PC-3 (cell line): ENCODE data around the gene BFSP1. TPM values are rescaled to one million over a fixed set of nuclear protein-coding genes. Genes with fewer than 3 reads are reported as not detected.

Source experiments
- ATAC-seq: fragments of 200-7000 bp; cut with Tn5 transposase; 2 replicates; pipeline ENCODE4 v1.9.1; 2020; ENCODE audit warnings: mild to moderate bottlenecking, moderate library complexity
- BruUV-seq: library from RNA; stranded (reverse); fragments of 400-500 nt; replicated peaks from 2 replicates; lab custom pipeline; 2021; lab: Mats Ljungman, UMichigan
- CTCF ChIA-PET: fragments of 300-600 bp; sonication (Branson Sonifier 250); formaldehyde crosslinking; loops from one replicate; lab custom pipeline; 2022; ENCODE audit warnings: antibody characterized with exemption; lab: Charles Lee
- POLR2A ChIA-PET: fragments of 300-600 bp; sonication (Branson Sonifier 250); formaldehyde crosslinking; loops from one replicate; lab custom pipeline; 2022; ENCODE audit warnings: antibody characterized with exemption; ENCODE audit not compliant: unreplicated experiment; lab: Charles Lee
- DNase-seq: peaks from one replicate; pipeline ENCODE4 v3.0.0-alpha.2; 2015
- H2AFZ ChIP-seq: fragments of 300-600 bp; sonication (generic); 2 replicates; pipeline ENCODE4 v1.6.0; 2016; ENCODE audit warnings: antibody characterized with exemption, low read length
- H3F3A ChIP-seq: fragments of 300-600 bp; sonication (generic); one replicate; pipeline ENCODE4 v1.6.0; 2017; ENCODE audit warnings: antibody characterized with exemption, low read length, control low read depth, mild to moderate bottlenecking; ENCODE audit not compliant: unreplicated experiment
- H3K27ac ChIP-seq: fragments of 300-600 bp; sonication (generic); 2 replicates; pipeline ENCODE4 v1.5.1; 2016; ENCODE audit warnings: mild to moderate bottlenecking, low read length
- H3K27me3 ChIP-seq: fragments of 300-600 bp; sonication (generic); 2 replicates; pipeline ENCODE4 v1.6.1; 2016; ENCODE audit warnings: low read length, mixed read lengths
- H3K36me3 ChIP-seq: fragments of 300-600 bp; sonication (generic); 2 replicates; pipeline ENCODE4 v1.6.1; 2016; ENCODE audit warnings: low read depth, mixed run types, low read length, mixed read lengths
- H3K4me1 ChIP-seq: fragments of 300-600 bp; sonication (generic); 2 replicates; pipeline ENCODE4 v1.5.1; 2016; ENCODE audit warnings: low read length; ENCODE audit not compliant: insufficient read depth
- H3K4me2 ChIP-seq: fragments of 300-600 bp; sonication (generic); 2 replicates; pipeline ENCODE4 v1.6.0; 2016; ENCODE audit warnings: low read length
- H3K4me3 ChIP-seq: fragments of 300-600 bp; sonication (generic); 2 replicates; pipeline ENCODE4 v1.5.1; 2016; ENCODE audit warnings: mild to moderate bottlenecking, low read length, mixed read lengths
- H3K79me2 ChIP-seq: fragments of 300-600 bp; sonication (generic); 2 replicates; pipeline ENCODE4 v1.6.1; 2017; ENCODE audit warnings: low read length, mixed read lengths
- H3K9ac ChIP-seq: fragments of 300-600 bp; sonication (generic); 2 replicates; pipeline ENCODE4 v1.6.0; 2016; ENCODE audit warnings: mild to moderate bottlenecking, low read length
- H3K9me2 ChIP-seq: fragments of 300-600 bp; sonication (generic); replicated peaks from 2 replicates; pipeline ENCODE4 v1.6.1; 2016; ENCODE audit warnings: mixed run types, low read length, mixed read lengths
- H3K9me3 ChIP-seq: fragments of 300-600 bp; sonication (generic); 2 replicates; pipeline ENCODE4 v1.6.1; 2016; ENCODE audit warnings: low read length, mixed read lengths
- H4K20me1 ChIP-seq: fragments of 300-600 bp; sonication (generic); 2 replicates; pipeline ENCODE4 v1.6.1; 2016; ENCODE audit warnings: low read length, mixed read lengths
- CTCF ChIP-seq: fragments of 300-600 bp; sonication (generic); conservative IDR thresholded peaks from 2 replicates; pipeline ENCODE4 v1.5.1; 2017; ENCODE audit warnings: antibody characterized with exemption, low read depth, mild to moderate bottlenecking, low read length
- EZH2 ChIP-seq: fragments of 300-600 bp; sonication (generic); IDR thresholded peaks from one replicate; pipeline ENCODE4 v1.6.1; 2017; ENCODE audit warnings: antibody characterized with exemption, mild to moderate bottlenecking, low read length; ENCODE audit not compliant: unreplicated experiment
- EZH2phosphoT487 ChIP-seq: fragments of 300-600 bp; sonication (generic); IDR thresholded peaks from 2 replicates; pipeline ENCODE4 v1.6.1; 2018; ENCODE audit warnings: mild to moderate bottlenecking, antibody characterized with exemption, low read length, borderline replicate concordance
- intact Hi-C: fragments of 100-400 bp; cut with micrococcal nuclease; formaldehyde crosslinking; loops from 2 replicates; pipeline ENCODE4 v1.9.0; 2023
- total RNA-seq: library from RNA; depleted of rRNA; stranded (reverse); fragments of >200 nt; gene quantifications from 2 replicates; pipeline ENCODE4 v1.2.3, GENCODE V29; 2014

BFSP1 gene
- total RNA-seq, 1 experiment from 2014 or later: 2.7 TPM

- no TSS peak for BruUV-seq
- H3K36me3 ChIP-seq: no peaks in the 10 kb centered on the region
- no peak overlapping the region for H3K4me3 ChIP-seq
- ChIA-PET POLR2A (no interaction called here), CTCF (interaction anchor here (0.7 kb wide), 1 partner anchor 35 kb away, joined by 4 read pairs; no protein-coding TSS in a partner anchor)
- ATAC-seq (no peak), DNase-seq (no peak)
- H3F3A ChIP-seq: no peaks in the 10 kb centered on the region
- H3K4me2 ChIP-seq: no peak overlapping the region
- H4K20me1 ChIP-seq: peaks cover 11% of the 10 kb centered on the region
- no peak overlapping the region for H3K9ac ChIP-seq
- H3K27ac ChIP-seq: no peak overlapping the region
- H3K27me3 ChIP-seq: no peaks in the 10 kb centered on the region
- no peak overlapping the region for H2AFZ ChIP-seq
- H3K9me3 ChIP-seq: no peaks in the 10 kb centered on the region
- intact Hi-C loops: no loop called here
- H3K9me2 ChIP-seq: no peaks in the 10 kb centered on the region
- peaks cover 27% of the 10 kb centered on the region for H3K4me1 ChIP-seq
- peaks cover 26% of the 10 kb centered on the region for H3K79me2 ChIP-seq
- TF ChIP-seq EZH2phosphoT487 (no peak), CTCF (no peak), EZH2 (no peak)
Measured at GRCh38 chr20:17566345-17566744, 35.2 kb upstream of the BFSP1 start.

- Histone ChIP-seq H3K4me3 (no peak overlapping the region), H3K4me2 (peak overlapping the region; percentile 36), H3K9me3 (no peaks in the 10 kb centered on the region), H3K36me3 (no peaks in the 10 kb centered on the region), H3K9me2 (no peaks in the 10 kb centered on the region), H3F3A (no peaks in the 10 kb centered on the region), H2AFZ (peak overlapping the region; percentile 2; the same call in 1 of the 2 replicates), H3K27me3 (no peaks in the 10 kb centered on the region), H3K4me1 (peaks cover 28% of the 10 kb centered on the region), H4K20me1 (peaks cover 1% of the 10 kb centered on the region), H3K79me2 (peaks cover 16% of the 10 kb centered on the region), H3K9ac (no peak overlapping the region), H3K27ac (peak overlapping the region; percentile 31)
- BruUV-seq: no TSS peak
- DNase-seq (peak; percentile 67), ATAC-seq (no peak; the same call in 1 of the 2 replicates)
- intact Hi-C loops: no loop called here
- CTCF ChIA-PET: interaction anchor here (0.7 kb wide), 1 partner anchor 36 kb away, joined by 4 read pairs; no protein-coding TSS in a partner anchor
- TF ChIP-seq CTCF (no peak), EZH2 (no peak), EZH2phosphoT487 (no peak)
- POLR2A ChIA-PET: interaction anchor here (0.5 to 0.7 kb wide), 2 partner anchors 18 to 99 kb away, joined by 3 read pairs; no protein-coding TSS in a partner anchor
Measured at GRCh38 chr20:17565169-17565845, 34.1 kb upstream of the BFSP1 start.

GRCh38 chr20:17562804-17563305 is 31.7 kb upstream of the BFSP1 start:
- H3K79me2 ChIP-seq: peaks cover 4% of the 10 kb centered on the region
- ChIA-PET CTCF (no interaction called here), POLR2A (no interaction called here)
- DNase-seq (peak; percentile 31), ATAC-seq (no peak)
- H3K9me2 ChIP-seq: no peaks in the 10 kb centered on the region
- peaks cover 42% of the 10 kb centered on the region for H3K4me1 ChIP-seq
- no TSS peak for BruUV-seq
- no peaks in the 10 kb centered on the region for H3K9me3 ChIP-seq
- H3F3A ChIP-seq: peaks cover 8% of the 10 kb centered on the region
- H3K4me3 ChIP-seq: no peak overlapping the region
- H3K27me3 ChIP-seq: no peaks in the 10 kb centered on the region
- peak overlapping the region; percentile 30; the same call in 1 of the 2 replicates for H3K9ac ChIP-seq
- peak overlapping the region; percentile 61 for H2AFZ ChIP-seq
- no peaks in the 10 kb centered on the region for H4K20me1 ChIP-seq
- TF ChIP-seq EZH2phosphoT487 (no peak), EZH2 (no peak), CTCF (no peak)
- H3K36me3 ChIP-seq: no peaks in the 10 kb centered on the region
- H3K4me2 ChIP-seq: no peak overlapping the region
- H3K27ac ChIP-seq: peak overlapping the region; percentile 71
- intact Hi-C loops: no loop called here
